HG03378 (cell line): Measurements from ENCODE around the gene HOXD10.

Experiments
- ATAC-seq: cut with Tn5 transposase; IDR thresholded peaks from one replicate; pipeline ENCODE4 v1.9.1; 2021; ENCODE audit warnings: mild to moderate bottlenecking, moderate library complexity; ENCODE audit not compliant: unreplicated experiment

HOXD10 gene

DNA sequence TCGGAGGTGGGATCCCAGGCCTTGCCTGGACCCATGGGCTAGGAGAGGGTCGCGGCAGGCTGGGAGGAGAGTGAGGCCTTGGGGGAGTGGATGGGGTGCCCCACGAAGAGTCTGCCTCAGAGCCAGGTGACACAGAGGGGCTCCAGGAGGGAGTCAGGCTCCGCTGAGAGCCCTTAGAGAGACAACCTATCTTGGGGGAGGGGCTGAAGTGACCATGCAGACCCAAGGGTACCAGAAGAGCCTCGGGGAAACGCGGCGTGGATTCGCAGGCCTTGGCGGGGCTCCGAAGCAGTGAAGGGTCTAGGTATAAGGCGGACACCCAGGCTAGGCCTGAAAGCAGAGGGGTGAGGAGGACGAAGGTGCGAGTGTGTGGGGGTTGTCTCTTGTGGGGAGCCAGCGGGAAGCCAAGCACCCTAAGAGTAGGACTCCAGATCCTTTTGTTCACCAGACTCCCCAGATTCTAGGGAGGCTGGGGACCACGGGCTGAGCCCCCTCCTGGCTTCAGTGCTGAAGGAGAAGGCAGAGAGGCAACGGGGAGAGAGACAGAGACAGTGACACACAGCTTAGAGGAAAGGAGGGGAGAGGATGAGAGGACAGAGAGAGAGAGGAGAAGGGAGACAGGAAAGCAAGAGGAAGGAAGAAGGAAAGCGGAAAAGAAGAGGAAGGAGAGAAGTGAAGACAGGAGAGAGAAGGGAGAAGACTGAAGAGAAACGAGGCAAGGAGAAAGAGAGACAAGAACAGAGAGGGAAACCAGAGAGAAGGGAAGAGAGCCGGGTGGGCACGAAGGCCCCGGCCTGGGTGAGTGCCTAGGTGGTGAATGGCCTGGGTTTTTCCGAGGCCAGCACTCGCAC lies 10.6 kb upstream of the HOXD10 start:
- no peak for ATAC-seq

GRCh38 chr2:176106581-176107539 lies 9.7 kb upstream of the HOXD10 start, which contains the start of gene HOXD11:
TSS of gene HOXD11 (plus strand) at chr2:176107280. CDS start at chr2:176107356, 76 bp downstream.
- no peak for ATAC-seq

- ATAC-seq, result no peak
Measured at GRCh38 chr2:176107731-176108181, 8.8 kb upstream of the HOXD10 start.

GRCh38 chr2:176109192-176109901 lies 7.2 kb upstream of the HOXD10 start:
- ATAC-seq, result no peak

DNA sequence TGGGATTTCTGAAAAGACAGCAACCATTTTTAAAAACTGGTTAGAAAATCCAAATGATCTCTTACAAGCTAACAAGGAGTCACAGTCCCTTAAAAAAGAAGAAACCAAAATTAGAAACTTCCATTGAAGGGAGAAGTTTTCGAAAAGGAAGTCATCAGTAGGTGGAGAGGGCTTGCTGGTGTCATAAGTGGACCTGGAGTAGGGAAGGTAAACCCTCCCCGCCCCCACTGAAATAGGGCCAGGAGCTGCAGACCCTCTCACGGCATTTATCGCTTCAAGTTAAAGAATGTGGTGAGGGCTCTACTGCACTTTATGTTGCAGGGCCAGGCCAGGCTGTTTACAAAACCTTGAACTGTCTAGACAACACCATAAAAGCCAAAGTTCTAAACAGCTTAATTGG lies 6.6 kb upstream of the HOXD10 start:
- ATAC-seq, result no peak

GRCh38 chr2:176110415-176111308 lies 5.9 kb upstream of the HOXD10 start:
- ATAC-seq, result no peak

DNA sequence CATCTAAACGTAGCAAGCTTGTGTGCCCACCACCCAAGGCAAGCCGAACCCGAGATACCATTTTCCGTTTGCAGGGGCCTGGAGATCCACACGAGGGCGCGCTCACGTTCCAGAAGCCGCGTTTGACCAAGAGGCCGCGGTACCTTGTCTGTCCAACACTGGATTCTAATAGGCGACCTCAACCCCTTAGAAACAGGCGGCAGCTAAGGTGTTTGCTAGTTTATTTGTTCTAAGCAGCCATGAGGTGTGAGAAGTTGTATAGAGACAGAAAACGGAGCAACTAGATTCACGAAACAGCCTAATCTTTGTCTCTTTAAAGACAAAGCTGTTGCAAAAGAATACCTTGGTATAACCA lies 5.3 kb upstream of the HOXD10 start:
- ATAC-seq, result no peak

DNA sequence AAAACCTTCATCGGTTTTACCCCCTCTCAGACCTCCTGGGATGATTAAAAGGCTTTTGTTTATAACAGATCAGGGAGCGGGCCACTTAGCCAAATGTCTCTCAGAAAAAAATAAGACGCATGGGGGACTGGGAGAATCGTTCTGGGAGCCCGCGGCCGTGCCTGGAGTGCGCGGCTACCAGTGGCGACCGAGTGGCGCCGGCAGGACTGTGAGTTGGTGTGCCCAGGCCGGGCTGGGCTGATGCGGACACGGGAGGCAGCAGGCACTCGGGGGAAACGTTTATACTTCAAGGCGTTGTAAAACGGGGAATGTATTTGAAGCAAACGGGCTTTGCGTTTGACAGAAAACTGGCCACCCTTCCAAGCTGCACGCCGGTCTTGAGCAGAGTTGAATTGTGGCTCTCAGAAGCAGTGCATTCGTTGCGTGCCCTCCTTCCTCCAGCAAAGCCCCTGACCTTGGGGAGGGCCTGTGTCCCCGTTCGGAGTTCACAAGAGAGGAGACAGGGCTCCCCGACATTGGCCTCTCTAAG lies 4.7 kb upstream of the HOXD10 start:
- ATAC-seq, result no peak

- no peak for ATAC-seq
Measured at GRCh38 chr2:176112375-176113302, 3.9 kb upstream of the HOXD10 start.

- ATAC-seq, result no peak
Measured at GRCh38 chr2:176114120-176114929, 2.3 kb upstream of the HOXD10 start.

- ATAC-seq, result no peak
Measured at GRCh38 chr2:176114930-176115625, 1.5 kb upstream of the HOXD10 start.

DNA sequence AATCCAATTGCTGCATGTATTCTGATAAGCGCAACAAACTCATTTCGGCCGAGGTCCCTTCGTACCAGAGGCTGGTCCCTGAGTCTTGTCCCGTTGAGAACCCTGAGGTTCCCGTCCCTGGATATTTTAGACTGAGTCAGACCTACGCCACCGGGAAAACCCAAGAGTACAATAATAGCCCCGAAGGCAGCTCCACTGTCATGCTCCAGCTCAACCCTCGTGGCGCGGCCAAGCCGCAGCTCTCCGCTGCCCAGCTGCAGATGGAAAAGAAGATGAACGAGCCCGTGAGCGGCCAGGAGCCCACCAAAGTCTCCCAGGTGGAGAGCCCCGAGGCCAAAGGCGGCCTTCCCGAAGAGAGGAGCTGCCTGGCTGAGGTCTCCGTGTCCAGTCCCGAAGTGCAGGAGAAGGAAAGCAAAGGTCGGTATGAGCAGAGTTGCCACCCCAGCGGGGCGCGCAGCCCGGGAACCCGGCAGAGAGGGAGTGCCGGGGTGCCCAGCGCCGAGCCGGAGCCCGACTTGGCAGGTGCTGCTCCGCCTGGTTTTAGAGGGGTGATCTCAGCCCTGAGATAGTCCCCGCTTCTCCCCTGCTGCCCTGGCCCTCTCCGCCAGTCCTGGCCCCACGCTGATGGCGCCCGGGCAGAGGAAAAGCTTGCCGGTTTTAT lies 714 bp downstream of the HOXD10 start:
- ATAC-seq, result no peak

DNA sequence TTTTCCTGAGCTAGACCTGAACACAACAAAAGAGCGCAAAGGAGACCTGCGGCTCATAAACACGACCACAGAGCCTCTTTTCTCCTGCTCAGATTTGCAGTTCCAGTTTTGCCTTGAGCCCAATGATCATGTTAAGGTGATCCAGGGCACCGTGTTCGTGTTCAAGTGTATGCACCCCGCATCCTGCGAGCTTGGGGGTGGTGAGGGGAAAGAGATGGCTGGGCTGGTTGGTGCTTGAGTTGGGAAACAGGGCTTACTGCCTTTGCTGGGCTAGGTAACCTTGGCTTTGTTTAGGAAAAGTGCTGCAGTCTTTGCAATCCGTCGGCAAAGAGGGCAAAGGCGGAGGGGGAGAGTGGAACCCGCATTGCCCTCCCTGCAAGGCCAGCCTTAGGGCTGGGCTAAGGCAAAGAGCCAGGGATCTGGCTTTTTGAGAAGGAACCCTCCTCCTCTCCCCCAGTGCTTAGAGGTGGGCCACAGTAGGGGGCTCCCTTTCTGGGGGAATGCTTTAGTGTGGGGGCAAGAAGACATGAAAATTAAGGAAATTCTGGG lies 1.3 kb downstream of the HOXD10 start:
- ATAC-seq, result no peak

DNA sequence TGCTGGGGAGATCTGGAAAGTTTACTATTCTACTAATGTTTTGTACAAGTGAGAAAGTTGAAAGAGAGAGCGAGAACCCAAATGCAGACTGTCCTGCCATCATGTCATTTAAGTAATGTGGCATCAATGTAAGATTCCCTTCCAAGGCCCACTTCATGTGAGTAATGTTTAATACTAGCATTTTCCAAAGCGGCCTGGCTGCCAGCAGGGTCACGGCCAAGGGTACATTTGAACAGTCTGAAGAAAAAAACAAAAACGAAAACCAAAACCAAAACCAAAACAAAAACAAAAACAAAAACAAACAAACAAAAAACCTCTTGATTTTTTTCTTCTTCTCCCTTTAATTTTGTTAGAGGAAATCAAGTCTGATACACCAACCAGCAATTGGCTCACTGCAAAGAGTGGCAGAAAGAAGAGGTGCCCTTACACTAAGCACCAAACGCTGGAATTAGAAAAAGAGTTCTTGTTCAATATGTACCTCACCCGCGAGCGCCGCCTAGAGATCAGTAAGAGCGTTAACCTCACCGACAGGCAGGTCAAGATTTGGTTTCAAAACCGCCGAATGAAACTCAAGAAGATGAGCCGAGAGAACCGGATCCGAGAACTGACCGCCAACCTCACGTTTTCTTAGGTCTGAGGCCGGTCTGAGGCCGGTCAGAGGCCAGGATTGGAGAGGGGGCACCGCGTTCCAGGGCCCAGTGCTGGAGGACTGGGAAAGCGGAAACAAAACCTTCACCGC lies 2.2 kb downstream of the HOXD10 start:
- no peak for ATAC-seq

- ATAC-seq, result no peak
Measured at GRCh38 chr2:176120364-176121189, 4.0 kb downstream of the HOXD10 start.
